Endothelial cell of umbilical vein (primary cell): ENCODE data around the gene PTPRD.

Experiments
- CTCF ChIP-seq, 2 donors: IDR thresholded peaks; 1 replicate in 1 of 2; 2 replicates in 1 of 2; pipeline ENCODE4 v1.5.1; 2011; ENCODE audit warnings: low read length in 2 of 2, mild to moderate bottlenecking in 2 of 2, moderate library complexity in 2 of 2, control low read depth in 1 of 2, inconsistent platforms in 1 of 2, low read depth in 1 of 2; ENCODE audit not compliant: insufficient read depth in 1 of 2; ENCODE audit errors: extremely low read depth in 1 of 2
- EZH2 ChIP-seq: IDR thresholded peaks from 2 replicates; pipeline ENCODE4 v1.6.1; 2012; ENCODE audit warnings: borderline replicate concordance, low read depth, mild to moderate bottlenecking, moderate library complexity, low read length, inconsistent platforms; ENCODE audit not compliant: severe bottlenecking
- FOS ChIP-seq: IDR thresholded peaks from 2 replicates; pipeline ENCODE4 v1.6.1; 2011; ENCODE audit warnings: mild to moderate bottlenecking, low read length, moderate library complexity, borderline replicate concordance; ENCODE audit not compliant: insufficient read depth
- JUN ChIP-seq: IDR thresholded peaks from 2 replicates; pipeline ENCODE4 v1.6.1; 2011; ENCODE audit warnings: borderline replicate concordance, low read depth; ENCODE audit not compliant: insufficient read length, insufficient read depth
- MAX ChIP-seq: IDR thresholded peaks from 2 replicates; pipeline ENCODE4 v1.6.1; 2011; ENCODE audit not compliant: insufficient read depth, insufficient read length
- POLR2A ChIP-seq: IDR thresholded peaks from 2 replicates; pipeline ENCODE4 v1.6.1; 2012; ENCODE audit warnings: low read depth, mild to moderate bottlenecking, control low read depth, low read length
- POLR2AphosphoS5 ChIP-seq: IDR thresholded peaks from 2 replicates; pipeline ENCODE4 v1.6.1; 2012; ENCODE audit warnings: low read depth, mild to moderate bottlenecking, control low read depth, low read length, moderate library complexity; ENCODE audit not compliant: insufficient read depth

- no peak for TF ChIP-seq POLR2A
- no peak for TF ChIP-seq POLR2AphosphoS5
- TF ChIP-seq CTCF (IDR thresholded peaks at IDR 0.05; ENCODE audit: extremely low read depth in 1 of 2, insufficient read depth in 1 of 2, low read depth in 1 of 2, low read length in 2 of 2), result no peak
- no peak for TF ChIP-seq EZH2
- TF ChIP-seq JUN, result no peak
- no peak for TF ChIP-seq FOS
- no peak for TF ChIP-seq MAX
Measured at GRCh38 chr9:8589476-8589875, 2023.3 kb downstream of the PTPRD start.
